ENCODE data around the gene SPTB.

Gene SPTB

DNA sequence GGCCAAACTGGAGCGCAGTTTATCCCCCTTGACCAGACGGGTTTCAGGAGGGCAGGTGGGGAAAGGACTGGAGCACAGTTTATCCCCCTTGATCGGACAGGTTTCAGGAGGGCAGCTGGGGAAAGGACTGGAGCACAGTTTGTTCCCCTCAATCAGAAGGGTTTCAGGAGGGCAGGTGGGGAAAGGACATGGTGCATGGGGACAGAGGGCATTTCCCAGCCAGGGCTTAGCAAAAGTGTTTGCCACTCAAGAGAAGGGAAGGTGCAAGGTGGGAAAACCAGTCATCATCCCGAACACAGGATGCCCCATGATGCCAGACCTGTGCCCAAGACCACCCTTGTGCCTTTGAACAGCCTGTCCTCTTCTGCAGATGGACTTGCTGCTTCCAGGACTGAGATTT lies 54.7 kb downstream of the SPTB start:
- TF ChIP-seq TCF12 (IDR thresholded peaks at IDR 0.05; ENCODE audit: low read depth) (no peak), EGR1 (IDR thresholded peaks at IDR 0.05) (no peak), TAF1 (IDR thresholded peaks at IDR 0.05; ENCODE audit: low read depth) (no peak)

DNA sequence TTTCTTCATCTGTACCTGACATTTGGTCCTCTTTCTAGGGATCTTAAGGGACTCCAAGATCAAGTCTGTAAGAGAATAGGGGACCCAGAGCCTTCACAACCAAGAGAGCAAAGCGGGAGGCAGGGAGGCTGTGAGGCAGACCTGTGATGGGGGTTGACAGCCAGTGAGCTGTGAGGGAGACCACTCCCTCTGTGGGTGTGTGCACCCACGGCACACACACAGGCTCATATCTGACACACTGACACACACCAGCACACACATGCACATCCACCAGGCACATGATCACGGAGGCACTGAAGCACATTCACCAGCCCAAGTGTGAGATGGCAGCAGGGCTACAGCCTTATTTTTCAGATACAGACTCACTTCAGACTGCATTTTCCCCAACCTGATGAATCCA lies 55.2 kb downstream of the SPTB start:
- no peak for TF ChIP-seq USF1 (IDR thresholded peaks at IDR 0.05)
- TF ChIP-seq ZBTB7A (IDR thresholded peaks at IDR 0.05; ENCODE audit: low read depth): no peak
- no peak for TF ChIP-seq EGR1 (IDR thresholded peaks at IDR 0.05)
- no peak for TF ChIP-seq RAD21 (IDR thresholded peaks at IDR 0.05; ENCODE audit: low read depth)
- TF ChIP-seq, protein P1, sequence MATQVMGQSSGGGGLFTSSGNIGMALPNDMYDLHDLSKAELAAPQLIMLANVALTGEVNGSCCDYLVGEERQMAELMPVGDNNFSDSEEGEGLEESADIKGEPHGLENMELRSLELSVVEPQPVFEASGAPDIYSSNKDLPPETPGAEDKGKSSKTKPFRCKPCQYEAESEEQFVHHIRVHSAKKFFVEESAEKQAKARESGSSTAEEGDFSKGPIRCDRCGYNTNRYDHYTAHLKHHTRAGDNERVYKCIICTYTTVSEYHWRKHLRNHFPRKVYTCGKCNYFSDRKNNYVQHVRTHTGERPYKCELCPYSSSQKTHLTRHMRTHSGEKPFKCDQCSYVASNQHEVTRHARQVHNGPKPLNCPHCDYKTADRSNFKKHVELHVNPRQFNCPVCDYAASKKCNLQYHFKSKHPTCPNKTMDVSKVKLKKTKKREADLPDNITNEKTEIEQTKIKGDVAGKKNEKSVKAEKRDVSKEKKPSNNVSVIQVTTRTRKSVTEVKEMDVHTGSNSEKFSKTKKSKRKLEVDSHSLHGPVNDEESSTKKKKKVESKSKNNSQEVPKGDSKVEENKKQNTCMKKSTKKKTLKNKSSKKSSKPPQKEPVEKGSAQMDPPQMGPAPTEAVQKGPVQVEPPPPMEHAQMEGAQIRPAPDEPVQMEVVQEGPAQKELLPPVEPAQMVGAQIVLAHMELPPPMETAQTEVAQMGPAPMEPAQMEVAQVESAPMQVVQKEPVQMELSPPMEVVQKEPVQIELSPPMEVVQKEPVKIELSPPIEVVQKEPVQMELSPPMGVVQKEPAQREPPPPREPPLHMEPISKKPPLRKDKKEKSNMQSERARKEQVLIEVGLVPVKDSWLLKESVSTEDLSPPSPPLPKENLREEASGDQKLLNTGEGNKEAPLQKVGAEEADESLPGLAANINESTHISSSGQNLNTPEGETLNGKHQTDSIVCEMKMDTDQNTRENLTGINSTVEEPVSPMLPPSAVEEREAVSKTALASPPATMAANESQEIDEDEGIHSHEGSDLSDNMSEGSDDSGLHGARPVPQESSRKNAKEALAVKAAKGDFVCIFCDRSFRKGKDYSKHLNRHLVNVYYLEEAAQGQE (IDR thresholded peaks at IDR 0.05; ENCODE audit: low read depth): no peak
- no peak for TF ChIP-seq TCF12 (IDR thresholded peaks at IDR 0.05; ENCODE audit: low read depth)

- TF ChIP-seq MAX (IDR thresholded peaks at IDR 0.05) (no peak; the same call in 1 of the 2 replicates), EP300 (IDR thresholded peaks at IDR 0.05; ENCODE audit: borderline replicate concordance) (0 out of 2 replicates have a peak, but pooled peaks have one; percentile 14), RAD21 (IDR thresholded peaks at IDR 0.05; ENCODE audit: low read depth) (peak; percentile 88)
These were observed 56.3 kb downstream of the SPTB start for GRCh38 chr14:64823305-64823861.

DNA sequence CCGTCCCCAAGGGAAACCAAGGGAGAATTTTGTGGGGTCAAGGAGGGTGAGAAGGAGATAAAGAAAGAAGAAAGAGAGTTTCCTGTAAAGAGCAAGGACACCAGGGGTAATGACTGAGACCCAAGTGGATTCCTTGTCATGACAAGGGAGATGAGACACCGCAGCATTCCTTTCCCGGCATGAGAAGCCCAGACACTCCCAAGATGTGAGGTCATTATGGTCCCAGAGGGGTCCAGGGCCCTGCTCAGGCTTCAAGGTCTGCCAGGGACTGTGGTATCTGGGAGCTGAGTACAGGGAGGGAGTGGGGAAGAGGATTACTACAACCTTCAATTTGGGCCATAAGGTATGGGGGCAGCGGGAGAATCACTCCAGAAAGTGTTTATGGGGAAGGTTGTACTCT lies 58.1 kb downstream of the SPTB start:
- TF ChIP-seq RAD21 (IDR thresholded peaks at IDR 0.05; ENCODE audit: low read depth) (no peak), NFIC (IDR thresholded peaks at IDR 0.05) (no peak), CEBPB (IDR thresholded peaks at IDR 0.05) (no peak), TAF1 (IDR thresholded peaks at IDR 0.05; ENCODE audit: low read depth) (no peak)
- TF ChIP-seq, protein P1 (IDR thresholded peaks at IDR 0.05; ENCODE audit: low read depth): no peak

DNA sequence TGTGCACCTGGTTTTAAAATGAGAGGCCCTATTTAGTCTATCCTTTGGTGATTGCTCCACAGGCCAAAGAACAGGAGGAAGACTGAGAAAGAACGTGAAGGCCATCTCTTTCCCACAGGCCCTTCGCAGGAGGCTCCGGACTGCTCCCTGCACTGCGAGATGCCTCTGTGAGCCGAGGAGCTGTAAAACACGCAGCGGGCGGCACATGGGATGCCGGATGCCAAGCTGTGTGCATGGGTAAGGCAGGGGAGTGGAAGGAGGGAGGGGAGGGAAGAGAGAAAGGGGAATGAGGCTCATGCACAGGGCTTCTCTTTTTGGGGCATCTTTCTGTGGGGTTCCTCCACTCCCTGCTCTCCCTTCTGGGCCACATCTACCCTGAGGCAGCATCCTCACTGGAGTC lies 61.6 kb downstream of the SPTB start:
- TF ChIP-seq CEBPB (IDR thresholded peaks at IDR 0.05): no peak
- TF ChIP-seq YY1 (IDR thresholded peaks at IDR 0.05; ENCODE audit: low read depth): no peak
- no peak for TF ChIP-seq ZBTB7A (IDR thresholded peaks at IDR 0.05; ENCODE audit: low read depth)
- no peak for TF ChIP-seq NFIC (IDR thresholded peaks at IDR 0.05)
- no peak for TF ChIP-seq MAX (IDR thresholded peaks at IDR 0.05)
- TF ChIP-seq EGR1 (IDR thresholded peaks at IDR 0.05): no peak
- no peak for TF ChIP-seq FOXM1 (IDR thresholded peaks at IDR 0.05; ENCODE audit: borderline replicate concordance, low read depth)
- no peak for TF ChIP-seq EP300 (IDR thresholded peaks at IDR 0.05; ENCODE audit: borderline replicate concordance)
- no peak for TF ChIP-seq TCF12 (IDR thresholded peaks at IDR 0.05; ENCODE audit: low read depth)
- no peak for TF ChIP-seq RAD21 (IDR thresholded peaks at IDR 0.05; ENCODE audit: low read depth)
- TF ChIP-seq CREB1 (IDR thresholded peaks at IDR 0.05; ENCODE audit: low read depth): no peak

GRCh38 chr14:64817631-64818030 lies 62.1 kb downstream of the SPTB start:
- TF ChIP-seq FOXM1 (IDR thresholded peaks at IDR 0.05; ENCODE audit: borderline replicate concordance, low read depth) (no peak), TAF1 (IDR thresholded peaks at IDR 0.05; ENCODE audit: low read depth) (no peak), TEAD4 (IDR thresholded peaks at IDR 0.05) (peak; percentile 30; the same call in 1 of the 2 replicates), USF1 (IDR thresholded peaks at IDR 0.05) (no peak), EGR1 (IDR thresholded peaks at IDR 0.05) (no peak)

- TF ChIP-seq CEBPB (IDR thresholded peaks at IDR 0.05) (no peak), EP300 (IDR thresholded peaks at IDR 0.05; ENCODE audit: borderline replicate concordance) (no peak), USF1 (IDR thresholded peaks at IDR 0.05) (no peak)
These were observed 63.4 kb downstream of the SPTB start for GRCh38 chr14:64816221-64816783.

Measured in Ishikawa (cell line).